Measurements from ENCODE around the gene NYNRIN.

GRCh38 chr14:24415421-24416253 lies 16.8 kb downstream of the NYNRIN start:
- TF ChIP-seq POLR2A (IDR thresholded peaks at IDR 0.05) (no peak), CTCF (IDR thresholded peaks at IDR 0.05) (no peak)

All from Peyer's patch (tissue), 4 donors.